T-helper 9 cell (primary cell): ENCODE results near the gene TALDO1.

Experiments
- DNase-seq: peaks from one replicate; pipeline ENCODE4 v3.0.0-alpha.2; 2020

Gene TALDO1

GRCh38 chr11:788953-789940, 42.0 kb downstream of the TALDO1 start:
- no peak for DNase-seq

- no peak for DNase-seq
These were observed 42.7 kb downstream of the TALDO1 start, which contains the start of gene CEND1 for GRCh38 chr11:789943-790342. TSS of gene CEND1 (minus strand) at chr11:790090. CDS start at chr11:788576, 1,514 bp downstream.

GRCh38 chr11:790721-791564, 43.7 kb downstream of the TALDO1 start:
- no peak for DNase-seq

GRCh38 chr11:791658-792534, 44.6 kb downstream of the TALDO1 start:
- DNase-seq, result no peak

- DNase-seq, result no peak
These were observed 45.2 kb downstream of the TALDO1 start for GRCh38 chr11:792535-792821.

- no peak for DNase-seq
These were observed 45.6 kb downstream of the TALDO1 start for GRCh38 chr11:792873-793272.

- no peak for DNase-seq
These were observed 46.3 kb downstream of the TALDO1 start for GRCh38 chr11:793556-793955.

- DNase-seq, result no peak
These were observed 46.9 kb downstream of the TALDO1 start for GRCh38 chr11:794013-794765.

GRCh38 chr11:794766-795633, 47.7 kb downstream of the TALDO1 start:
- no peak for DNase-seq

GRCh38 chr11:795634-796564, 48.6 kb downstream of the TALDO1 start:
- peak; percentile 72 for DNase-seq

GRCh38 chr11:796565-797295, 49.5 kb downstream of the TALDO1 start:
- DNase-seq, result no peak

- peak; percentile 66 for DNase-seq
These were observed 50.2 kb downstream of the TALDO1 start for GRCh38 chr11:797296-798092.

GRCh38 chr11:798093-798713, 50.9 kb downstream of the TALDO1 start, which contains the start of gene SLC25A22:
TSS of gene SLC25A22 (minus strand) at chr11:798281. CDS start at chr11:795006, 3,275 bp downstream.
- peak; percentile 81 for DNase-seq

- DNase-seq, result no peak
These were observed 52.5 kb downstream of the TALDO1 start for GRCh38 chr11:799641-800316.

GRCh38 chr11:800473-800872, 53.2 kb downstream of the TALDO1 start:
- DNase-seq, result no peak

- DNase-seq, result no peak
These were observed 54.0 kb downstream of the TALDO1 start for GRCh38 chr11:801097-801780.
